Panc1 (cell line): ENCODE data around the gene ANP32A.

Experiments used
- CTCF ChIP-seq: fragments of 450-650 bp; IDR thresholded peaks from 2 replicates; pipeline ENCODE4 v1.5.1; 2017; ENCODE audit warnings: mild to moderate bottlenecking
- POLR2AphosphoS5 ChIP-seq: IDR thresholded peaks from 2 replicates; pipeline ENCODE4 v1.6.1; 2012; ENCODE audit warnings: mild to moderate bottlenecking, low read depth, low read length, moderate library complexity
- REST ChIP-seq, 2 experiments: IDR thresholded peaks; 2 replicates each; pipeline ENCODE4 v1.6.1; 2011 to 2012; ENCODE audit warnings: low read depth in 2 of 2, control low read depth in 1 of 2, low read length in 1 of 2, mild to moderate bottlenecking in 1 of 2, moderate library complexity in 1 of 2; ENCODE audit not compliant: insufficient read depth in 1 of 2
- SIN3A ChIP-seq: IDR thresholded peaks from 2 replicates; pipeline ENCODE4 v1.6.1; 2012; ENCODE audit warnings: low read depth, mild to moderate bottlenecking, low read length, moderate library complexity, borderline replicate concordance; ENCODE audit not compliant: insufficient read depth
- TCF7L2 ChIP-seq: IDR thresholded peaks from 2 replicates; pipeline ENCODE4 v1.6.1; 2011; ENCODE audit warnings: mild to moderate bottlenecking, low read depth, low read length, inconsistent platforms

GRCh38 chr15:68842958-68843357, 22.3 kb upstream of the ANP32A start:
- TF ChIP-seq CTCF (no peak), REST (IDR thresholded peaks at IDR 0.05; ENCODE audit: insufficient read depth in 1 of 2, low read depth in 2 of 2, low read length in 1 of 2) (no peak), SIN3A (no peak), POLR2AphosphoS5 (no peak), TCF7L2 (no peak)
